ENCODE results near the gene MRLN.
"Not testable (repeated sequence)": the region's sequence is repeated elsewhere in the genome, so short reads cannot be mapped to it uniquely, and the experiment has no call there.

Gene MRLN

DNA sequence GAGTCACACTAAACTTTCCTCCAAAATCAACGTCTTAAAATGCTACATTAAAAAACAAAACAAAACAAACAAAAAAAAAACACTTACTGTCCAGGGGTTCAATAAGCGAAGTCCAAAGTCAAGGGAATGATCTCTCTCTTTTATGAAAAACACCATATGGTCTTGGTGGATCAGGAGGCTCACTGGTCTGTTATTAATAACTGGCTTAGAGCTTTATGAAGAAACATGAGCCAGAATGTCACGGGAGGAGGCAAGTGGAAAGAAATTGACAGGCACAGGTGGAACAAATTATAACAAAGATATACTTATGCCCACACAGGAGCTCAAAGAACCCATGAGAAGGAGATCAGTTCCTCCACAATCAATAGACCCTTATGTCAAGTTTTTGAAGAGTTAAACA lies at the start of gene MRLN:
TSS of gene MRLN (minus strand) at position 189 of the 400 bp plus-strand sequence.
- no peak for DNase-seq

DNA sequence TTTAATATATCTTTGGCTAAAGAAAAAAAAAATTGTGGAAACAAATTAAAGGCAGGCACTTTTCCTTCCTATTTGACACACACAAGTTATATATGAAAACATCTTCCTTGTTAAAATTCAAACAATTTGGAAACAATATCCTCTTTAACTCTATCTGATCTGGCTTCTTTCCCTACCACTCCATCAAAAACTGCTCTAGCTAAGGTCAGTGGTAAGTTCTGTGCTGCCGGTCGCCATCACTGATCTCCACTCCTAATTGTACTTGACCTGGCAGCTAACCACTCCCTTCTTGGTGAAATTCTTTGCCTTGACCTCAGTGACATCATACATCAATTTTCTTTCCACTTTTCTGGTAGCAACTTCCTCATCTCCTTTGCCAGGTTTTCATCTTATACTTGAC lies 47.9 kb upstream of the MRLN start:
- no peak for DNase-seq

DNA sequence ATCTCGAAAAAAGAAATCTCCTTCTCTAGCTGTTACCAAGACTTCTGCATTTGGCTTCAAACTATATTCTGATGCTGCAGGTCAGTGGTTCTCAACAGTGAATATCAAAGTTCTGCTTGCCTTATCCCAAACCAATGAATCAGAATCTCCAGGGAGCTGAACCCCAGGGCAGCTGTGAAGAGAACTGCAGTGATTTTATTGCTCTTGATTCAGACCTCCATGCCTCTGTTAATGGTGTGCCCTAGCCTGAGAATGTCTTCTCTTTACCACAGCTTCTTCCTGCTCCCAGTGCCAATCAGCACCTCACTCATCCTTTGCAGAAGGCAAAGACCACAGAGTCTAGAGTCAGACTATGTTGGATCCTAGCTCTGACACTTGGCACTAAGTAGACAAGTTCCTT lies 46.2 kb upstream of the MRLN start:
- DNase-seq = peak; percentile 4

DNA sequence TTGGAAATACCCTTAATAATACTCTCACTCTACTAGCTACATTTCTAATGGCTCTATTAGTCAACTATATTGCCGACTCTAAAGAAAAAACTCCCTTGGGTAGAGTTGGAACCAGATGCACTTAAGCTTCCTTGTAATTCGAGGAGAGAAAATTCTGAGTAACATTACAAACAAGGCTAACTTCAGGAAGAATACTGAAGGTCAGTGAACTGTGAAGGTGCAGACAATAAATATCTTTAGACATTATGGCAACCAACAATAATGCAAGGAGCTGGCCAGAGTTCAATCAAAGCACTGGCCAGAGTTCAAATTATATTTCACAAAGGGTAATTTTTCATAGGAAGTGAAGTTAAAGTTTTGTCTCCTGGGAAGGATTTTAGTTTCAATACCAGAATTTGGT lies 40.7 kb upstream of the MRLN start:
- peak; percentile 7 for DNase-seq

DNA sequence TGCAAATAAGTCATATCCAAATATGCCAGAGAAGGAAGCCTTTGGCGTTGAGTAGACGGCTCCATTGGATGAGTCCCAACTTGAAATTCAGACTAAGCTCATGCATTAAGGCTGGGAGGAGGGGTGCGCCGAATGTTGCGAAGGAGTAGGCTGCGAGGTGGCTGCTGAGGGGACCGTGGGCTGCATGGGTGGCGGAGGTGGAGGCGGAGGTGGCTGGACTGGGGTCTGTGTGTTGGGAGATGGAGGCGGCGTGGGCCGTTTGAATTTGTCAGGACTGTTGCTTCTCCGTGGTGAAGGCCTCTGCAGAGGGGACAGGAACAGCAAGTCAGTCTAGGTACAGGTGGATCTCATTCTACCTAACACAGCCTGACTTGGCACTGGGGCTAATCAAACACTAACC lies 39.6 kb upstream of the MRLN start:
- DNase-seq = no peak

DNA sequence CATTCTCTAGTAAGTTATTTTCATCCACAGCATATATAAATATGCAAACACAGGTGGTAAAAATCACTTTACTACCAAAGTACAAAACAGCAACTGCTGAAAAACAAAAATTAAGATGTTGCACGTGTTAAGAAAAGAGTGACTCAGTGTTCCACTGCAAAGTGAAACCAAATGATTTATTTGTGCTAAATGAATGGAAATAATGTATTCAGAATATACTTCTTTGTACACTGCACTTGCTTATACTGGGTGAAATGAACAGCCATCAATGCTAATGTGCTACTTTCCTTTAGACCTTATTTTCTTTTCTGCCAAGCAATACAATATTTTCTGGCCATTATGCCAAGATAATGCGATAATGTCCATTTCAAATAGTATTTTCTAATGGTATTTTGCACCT lies 38.3 kb upstream of the MRLN start:
- no peak for DNase-seq

DNA sequence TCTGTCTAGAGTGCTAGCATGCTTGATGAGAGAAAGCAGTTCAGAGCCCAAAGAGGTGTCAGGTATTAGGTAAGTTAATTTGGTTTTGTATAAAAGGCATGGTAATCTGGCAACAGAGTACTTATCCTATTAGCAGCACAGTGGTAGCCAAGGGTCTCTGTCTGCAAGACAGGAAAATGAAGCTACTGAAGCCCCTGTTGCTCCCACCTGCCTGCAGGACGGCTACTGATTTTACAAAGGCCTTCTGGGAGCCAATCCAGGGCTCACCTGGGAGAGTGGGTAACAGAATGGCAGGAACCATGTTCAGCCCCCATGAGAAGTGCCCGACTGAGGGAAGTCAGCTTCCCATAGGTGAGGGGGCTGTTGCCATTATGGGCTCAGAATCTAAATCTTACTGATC lies 36.8 kb upstream of the MRLN start:
- DNase-seq = not testable (repeated sequence)

DNA sequence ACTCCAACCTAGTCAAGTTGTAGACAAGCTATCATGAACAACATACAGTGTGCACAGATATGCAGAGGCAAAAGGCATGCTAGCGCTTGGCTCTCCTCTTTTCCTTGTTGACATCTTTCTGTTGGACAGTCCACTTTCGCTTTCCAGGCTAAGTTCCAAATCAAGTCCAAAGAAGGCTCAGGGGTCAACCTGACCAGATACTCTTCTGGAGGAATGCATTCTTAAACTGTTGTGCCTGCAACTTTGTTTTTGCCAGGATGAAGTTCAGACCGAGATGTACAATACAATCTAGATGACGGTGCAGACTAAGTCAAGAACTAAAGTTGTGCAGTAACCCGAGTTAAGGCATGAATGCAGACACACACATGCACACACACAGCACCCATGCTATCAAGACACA lies 35.7 kb upstream of the MRLN start:
- not testable (repeated sequence) for DNase-seq

DNA sequence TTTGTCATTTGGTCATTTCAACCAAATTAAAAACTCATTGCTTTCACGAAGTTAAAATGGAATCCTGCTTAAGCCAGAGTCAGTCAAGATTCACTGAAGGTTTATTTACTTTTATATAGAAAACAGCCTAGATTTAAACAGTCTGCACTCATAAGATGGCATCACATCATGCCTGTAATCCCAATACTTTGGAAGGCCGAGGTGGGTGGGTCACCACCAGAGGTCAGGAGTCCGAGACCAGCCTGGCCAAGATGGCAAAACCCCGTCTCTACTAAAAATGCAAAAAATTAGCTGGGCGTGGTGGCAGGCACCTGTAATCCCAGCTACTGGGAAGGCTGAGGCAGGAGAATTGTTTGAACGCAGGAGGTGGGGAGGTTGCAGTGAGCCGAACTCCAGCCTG lies 33.8 kb upstream of the MRLN start:
- DNase-seq = not testable (repeated sequence)

DNA sequence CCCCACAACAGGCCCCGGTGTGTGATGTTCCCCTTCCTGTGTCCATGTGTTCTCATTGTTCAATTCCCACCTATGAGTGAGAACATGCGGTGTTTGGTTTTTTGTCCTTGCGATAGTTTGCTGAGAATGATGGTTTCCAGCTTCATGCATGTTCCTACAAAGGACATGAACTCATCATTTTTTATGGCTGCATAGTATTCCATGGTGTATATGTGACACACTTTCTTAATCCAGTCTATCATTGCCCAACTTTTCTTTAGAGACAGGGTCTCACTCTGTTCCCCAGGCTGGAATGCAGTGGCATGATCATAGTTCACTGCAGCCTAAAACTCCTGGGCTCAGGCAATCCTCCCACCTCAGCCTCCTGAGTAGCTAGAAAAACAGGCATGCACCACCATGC lies 32.2 kb upstream of the MRLN start:
- DNase-seq = not testable (repeated sequence)

DNA sequence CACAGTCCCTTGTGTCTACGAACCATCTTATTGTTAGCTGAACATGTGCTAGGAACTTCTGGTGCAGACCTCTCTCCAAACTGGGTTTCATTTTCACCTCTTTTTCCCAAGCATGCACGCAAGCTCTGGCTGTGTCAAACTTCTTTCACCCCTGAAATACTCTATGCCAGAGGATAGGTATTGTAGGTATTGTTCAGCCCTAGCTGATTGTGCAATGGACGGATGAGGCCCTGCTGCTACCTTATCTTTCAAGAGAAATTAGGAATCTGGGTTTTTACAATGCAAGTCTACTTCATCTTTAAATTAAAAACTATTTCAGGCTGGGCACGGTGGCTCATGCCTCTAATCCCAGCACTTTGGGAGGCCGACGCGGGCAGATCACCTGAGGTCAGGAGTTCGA lies 28.3 kb upstream of the MRLN start:
- no peak for DNase-seq

DNA sequence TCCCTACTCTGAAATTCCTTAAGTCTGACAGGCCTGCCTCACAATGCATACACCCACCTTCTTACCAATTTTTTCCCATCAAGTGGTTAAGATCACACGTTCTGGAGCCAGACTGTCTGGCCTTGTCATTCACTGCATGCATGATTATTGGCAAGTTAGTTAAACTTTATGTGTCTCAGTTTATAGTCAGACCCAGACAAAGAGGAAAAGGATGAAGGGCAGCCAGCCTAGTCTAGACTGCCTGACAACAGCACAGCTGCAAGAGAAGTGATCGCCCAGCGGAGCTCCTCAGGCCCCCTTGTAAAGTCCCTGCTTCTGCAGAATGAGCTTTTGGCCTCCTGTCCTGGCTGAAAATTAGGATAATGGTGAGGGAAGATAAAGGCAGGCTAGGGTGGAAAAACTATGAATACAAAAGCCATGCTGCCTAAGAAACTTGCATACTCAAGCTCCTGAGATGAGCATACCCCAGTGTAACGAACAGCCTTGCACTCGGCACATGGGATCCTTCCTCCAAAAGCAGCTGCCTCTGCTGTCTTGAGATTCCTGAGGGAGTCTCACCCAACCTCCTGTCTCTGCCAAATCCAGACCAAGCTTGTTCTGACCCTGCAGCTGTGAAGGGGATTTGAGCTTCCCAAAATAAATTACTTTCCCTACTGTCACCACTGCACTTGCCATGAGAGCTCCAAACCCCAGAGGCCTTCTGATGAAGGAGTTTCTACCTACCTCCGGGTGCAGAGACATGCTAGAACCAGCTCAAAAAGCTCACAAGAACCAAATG lies 26.7 kb upstream of the MRLN start:
- DNase-seq = peak; percentile 13

DNA sequence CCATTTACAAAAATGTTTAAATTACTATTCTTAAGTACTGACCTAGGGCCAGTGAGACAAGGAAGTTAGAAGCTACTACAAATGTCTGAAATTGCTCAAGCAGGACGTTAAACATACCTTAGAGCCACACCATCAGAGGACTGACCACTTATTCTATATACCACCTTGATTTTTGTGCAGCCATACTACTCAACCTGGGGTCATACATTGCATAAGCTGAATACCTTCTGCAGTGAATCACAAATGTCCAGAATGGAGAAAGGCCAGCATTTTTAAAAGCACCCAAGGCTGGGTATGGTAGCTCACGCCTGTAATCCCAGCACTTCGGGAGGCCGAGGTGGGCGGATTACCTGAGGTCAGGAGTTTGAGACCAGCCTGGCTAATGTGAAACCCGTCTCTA lies 21.2 kb upstream of the MRLN start:
- no peak for DNase-seq

DNA sequence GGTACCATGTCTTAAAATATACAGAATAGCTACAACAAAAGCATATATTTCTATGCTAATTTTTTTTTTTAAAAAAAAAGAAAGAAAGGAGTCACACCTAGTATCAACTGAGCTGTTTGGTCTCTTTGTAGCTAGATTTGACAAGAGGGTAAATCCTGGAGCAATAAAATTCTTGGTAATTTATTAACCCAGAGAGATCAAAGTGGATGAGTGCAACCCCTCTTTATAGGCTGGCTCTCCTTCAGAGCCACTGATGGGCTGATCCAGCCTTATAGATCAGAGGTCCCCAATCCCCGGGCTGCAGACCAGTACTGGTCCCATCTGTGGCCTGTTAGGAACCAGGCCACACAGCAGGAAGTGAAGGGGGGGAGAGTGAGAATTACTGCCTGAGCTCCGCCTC lies 19.8 kb upstream of the MRLN start:
- no peak for DNase-seq

DNA sequence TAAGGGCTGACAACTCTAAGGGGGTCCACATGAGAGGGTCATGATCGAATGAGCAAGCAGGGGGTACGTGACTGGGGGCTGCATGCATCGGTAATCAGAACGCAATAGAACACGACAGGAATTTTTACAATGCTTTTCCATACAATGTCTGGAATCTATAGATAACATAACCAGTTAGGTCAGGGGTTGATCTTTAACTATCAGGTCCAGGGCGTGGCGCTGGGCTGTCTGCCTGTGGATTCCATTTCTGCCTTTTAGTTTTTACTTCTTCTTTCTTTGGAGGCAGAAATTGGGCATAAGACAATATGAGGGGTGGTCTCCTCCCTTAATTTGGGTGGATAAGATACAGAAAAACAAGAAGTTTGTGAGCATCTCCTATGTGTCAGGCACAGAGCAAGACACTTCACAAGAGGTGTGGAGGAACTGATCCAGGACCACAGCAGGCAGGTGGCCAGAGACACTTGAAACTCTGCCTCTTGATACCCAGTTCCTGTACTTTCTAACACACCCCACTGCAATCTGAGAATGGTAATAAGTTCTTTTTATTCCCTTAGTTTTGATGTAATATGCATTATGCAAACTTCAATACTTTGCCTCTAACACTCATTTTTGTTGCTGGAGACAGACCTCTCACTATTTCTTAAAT lies 18.0 kb upstream of the MRLN start:
- DNase-seq = no peak

DNA sequence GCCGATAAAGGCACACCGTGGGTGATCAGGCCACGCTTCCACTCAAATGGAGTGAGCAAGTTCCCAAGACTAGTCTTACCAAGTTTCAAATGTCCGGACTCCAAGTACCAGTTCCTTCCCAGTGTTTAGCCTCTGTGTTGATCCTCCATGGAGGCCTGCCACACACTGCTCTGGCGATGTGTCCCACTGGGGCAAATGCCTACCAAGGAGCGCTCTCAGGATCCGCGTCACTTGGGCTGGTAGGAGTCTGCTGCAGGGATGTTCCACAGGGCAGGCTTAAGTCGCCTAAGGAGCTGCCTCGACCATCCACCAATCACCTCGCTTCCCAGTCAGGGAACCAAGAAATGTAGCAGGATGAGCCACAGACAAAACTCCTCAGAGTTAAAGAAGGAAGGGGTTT lies 17.4 kb upstream of the MRLN start:
- no peak for DNase-seq

DNA sequence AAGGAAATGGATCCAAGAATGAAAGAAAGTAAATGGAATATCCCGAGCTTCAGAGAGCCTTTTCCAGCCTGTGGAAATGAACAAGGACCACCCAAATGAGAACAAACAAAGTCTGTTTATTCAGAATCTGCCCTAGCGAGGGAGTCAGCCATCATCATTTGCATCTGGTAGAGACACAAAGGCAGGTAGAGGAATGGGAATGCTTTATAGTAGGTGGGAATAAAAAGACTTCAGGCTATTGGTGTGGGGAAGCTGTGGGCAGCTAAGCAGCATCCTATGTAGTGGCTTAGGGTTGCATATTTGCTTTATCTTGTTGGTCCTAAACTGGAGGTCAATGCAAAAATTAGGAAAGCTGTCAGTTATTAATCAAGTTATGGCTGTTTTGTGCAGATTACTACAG lies 9.2 kb upstream of the MRLN start:
- DNase-seq = no peak

DNA sequence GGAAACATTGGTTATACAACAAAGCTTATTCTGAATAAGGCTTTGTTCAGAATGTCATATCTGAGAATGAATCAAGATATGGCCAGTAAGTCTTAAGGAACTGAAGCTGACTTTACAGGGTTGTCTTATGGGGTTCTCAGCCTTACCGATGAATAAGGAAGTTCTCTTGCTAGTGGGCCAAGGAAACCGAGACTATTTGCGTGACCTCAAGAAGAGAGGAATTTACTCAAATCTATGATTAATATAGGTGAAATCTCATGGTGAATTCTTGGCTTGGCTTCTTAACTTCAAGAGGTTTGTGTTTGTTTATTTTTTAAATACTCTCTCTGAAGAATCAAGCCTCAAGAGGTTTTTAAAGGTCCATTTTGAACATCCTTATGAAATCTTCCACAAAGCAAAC lies 4.7 kb upstream of the MRLN start:
- DNase-seq = peak; percentile 39

DNA sequence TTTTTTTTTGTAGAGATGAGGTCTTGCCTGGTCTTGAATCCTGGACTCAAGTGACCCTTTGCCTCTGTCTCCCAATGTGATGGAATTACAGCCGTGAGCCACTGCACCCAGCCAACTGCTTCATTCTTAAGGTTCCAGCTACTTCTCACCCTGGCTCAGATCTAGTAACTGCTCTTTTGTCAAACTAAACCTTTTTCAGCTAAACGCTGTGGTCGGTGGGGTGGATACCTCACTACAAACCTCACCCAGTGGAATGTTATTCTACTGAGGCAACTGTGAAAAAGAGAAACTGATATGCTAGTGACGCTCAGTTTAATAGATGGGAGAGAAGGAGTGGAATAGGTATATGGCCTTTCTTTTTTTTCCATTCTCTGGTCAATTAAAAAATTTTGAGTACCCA lies 1.7 kb upstream of the MRLN start:
- DNase-seq = no peak

DNA sequence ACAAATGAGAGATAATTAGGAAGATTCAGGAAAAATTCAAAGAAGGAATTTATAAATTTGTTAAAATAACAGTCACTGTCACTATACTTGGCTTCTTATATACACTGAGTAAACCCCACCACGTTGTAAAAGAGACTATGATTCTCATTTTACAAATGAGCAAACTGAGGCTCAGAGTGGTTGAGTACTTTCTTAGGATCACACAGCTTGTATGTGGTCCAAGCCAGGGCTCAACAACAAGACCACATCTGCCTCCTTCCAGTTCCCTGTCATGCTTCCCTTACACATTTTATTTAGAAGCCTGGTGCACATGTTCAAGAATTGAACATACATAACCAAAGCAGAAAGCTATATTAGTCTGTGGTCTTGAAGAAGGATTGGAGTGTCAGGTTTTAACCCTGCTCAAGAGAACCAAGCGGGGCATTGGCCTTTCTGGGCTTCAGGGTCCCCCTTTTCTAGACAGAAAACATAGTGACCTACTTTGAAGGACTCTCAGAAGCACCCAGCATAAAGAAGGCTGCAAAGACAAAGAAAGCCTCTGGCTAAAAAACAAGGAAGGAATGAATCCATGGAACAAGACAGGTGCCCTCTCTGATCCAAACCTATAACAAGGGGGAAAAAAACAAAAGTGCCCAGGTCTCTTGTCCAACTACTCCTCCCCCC lies 846 bp downstream of the MRLN start:
- DNase-seq = no peak

DNA sequence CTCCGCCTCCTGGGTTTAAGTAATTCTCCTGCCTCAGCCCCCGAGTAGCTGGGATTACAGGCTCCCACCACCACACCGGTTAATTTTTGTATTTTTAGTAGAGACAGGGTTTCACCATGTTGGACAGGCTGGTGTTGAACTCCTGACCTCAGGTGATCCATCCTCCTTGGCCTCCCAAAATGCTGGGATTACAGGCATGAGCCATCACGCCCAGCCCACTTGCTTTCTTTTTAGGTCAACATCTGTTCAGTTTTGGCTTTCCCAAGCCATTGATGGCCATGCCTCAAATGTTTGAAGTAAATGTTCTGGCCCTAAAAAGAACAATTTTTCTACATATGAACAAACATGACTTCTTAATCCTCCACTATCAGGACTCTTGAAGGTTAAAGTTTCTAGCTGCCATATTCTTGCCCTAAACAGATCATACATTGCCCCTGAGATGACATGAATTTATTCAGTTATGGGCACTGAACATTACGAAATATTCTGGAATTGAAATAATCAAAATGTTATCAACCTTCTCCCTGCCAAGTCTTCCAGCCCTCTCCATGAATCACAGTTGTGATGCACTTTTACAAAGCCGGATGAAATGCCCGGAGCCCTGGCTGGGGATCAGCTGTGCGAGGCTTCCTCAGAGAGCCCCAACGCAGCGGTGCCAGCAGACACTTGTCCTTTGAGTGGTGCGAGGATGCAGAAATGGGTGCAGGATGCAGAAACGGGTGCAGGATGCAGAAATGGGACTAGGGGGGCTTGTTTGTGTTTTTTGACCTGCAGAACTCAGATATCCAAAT lies 2.9 kb downstream of the MRLN start:
- no peak for DNase-seq

DNA sequence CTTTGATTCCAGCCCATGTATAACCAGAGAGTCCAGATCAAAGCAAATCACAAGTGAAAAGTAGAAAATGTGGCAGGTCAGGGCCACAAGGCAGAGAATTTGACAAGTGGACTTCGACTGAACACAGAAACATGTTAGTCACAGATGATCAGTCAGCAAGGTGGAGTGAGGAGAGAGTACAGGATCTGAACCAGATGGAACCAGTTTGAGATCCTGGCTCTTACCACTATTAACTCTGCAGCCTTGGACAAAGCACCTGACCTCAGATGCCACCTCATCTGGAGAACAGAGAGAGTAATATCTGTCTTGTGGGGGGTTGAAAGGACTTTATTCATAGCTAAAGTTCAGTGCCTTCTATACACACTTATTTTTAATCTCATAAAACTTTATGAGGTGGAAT lies 4.4 kb downstream of the MRLN start:
- no peak for DNase-seq

DNA sequence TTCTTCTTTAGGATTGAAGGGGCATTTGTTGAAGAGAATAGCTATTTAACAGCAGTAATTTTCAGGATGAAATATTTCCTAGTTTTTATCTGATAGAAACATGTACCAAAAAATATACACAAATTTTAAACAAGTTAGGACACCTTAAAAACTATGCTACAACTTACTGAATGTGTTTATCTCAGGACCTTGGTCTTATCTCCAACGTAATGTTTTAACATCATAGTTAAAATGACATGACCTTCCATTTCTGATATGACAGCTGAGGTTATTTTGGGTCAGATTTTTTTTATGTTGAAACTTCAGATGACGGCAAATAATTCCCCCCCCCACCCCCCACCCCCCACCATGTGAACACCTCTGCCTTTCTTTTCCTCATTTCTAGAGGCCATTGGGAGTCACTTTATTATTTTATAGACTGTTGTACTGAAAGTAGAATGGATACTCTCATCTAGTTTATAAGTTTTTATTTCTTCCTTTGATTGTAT lies 8.0 kb downstream of the MRLN start:
- no peak for DNase-seq

Measured in fibroblast of skin of right quadriceps (primary cell).